PFSK-1 (cell line): ENCODE results near the gene S100A2.

Experiments used
- FOXP2 ChIP-seq: optimal IDR thresholded peaks from 2 replicates; pipeline ENCODE3; 2011; ENCODE audit warnings: borderline replicate concordance, control low read depth, inconsistent platforms; ENCODE audit not compliant: insufficient read depth; ENCODE audit errors: extremely low read length, extremely low read depth
- POLR2AphosphoS5 ChIP-seq: IDR thresholded peaks from 2 replicates; pipeline ENCODE4 v1.6.1; 2012; ENCODE audit warnings: low read depth, mild to moderate bottlenecking, control low read depth, low read length, moderate library complexity
- SIN3A ChIP-seq: IDR thresholded peaks from 2 replicates; pipeline ENCODE4 v1.6.1; 2012; ENCODE audit warnings: mild to moderate bottlenecking, low read length, moderate library complexity, borderline replicate concordance; ENCODE audit not compliant: insufficient read depth
- TAF1 ChIP-seq: IDR thresholded peaks from 2 replicates; pipeline ENCODE4 v1.6.1; 2012; ENCODE audit warnings: low read length, control low read depth, borderline replicate concordance; ENCODE audit not compliant: insufficient read depth
- TF ChIP-seq, protein P1 (sequence below), 2 experiments: IDR thresholded peaks; 2 replicates each; pipeline versions ENCODE4 v1.6.1 to v1.8.0; 2011 to 2012; ENCODE audit warnings: low read depth in 2 of 2, low read length in 2 of 2, control low read depth in 1 of 2, inconsistent platforms in 1 of 2, mild to moderate bottlenecking in 1 of 2, moderate library complexity in 1 of 2; ENCODE audit not compliant: insufficient read depth in 1 of 2

Gene S100A2

DNA sequence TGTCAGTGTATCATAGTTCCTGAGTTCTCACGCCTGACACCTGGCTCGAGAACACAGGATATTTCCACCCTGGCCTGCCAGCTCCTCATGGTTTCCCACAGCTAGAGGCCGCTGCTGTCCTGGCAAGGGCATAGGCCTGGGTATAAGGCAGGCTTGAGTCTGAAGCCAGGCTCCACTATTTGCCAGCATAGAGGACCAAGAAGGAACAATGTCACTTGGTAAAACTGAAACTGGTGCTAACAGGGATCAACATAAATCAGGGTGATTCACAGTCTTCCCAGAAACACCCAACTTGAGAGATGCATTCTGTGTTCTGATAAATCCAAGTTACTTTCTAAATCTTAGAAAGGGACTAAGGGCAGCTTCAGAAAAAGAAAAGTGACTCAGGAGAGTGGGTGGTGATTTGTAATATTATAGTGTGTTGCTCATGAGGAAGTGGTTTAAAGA lies 6.9 kb upstream of the S100A2 start:
- no peak; the same call in 1 of the 2 replicates for TF ChIP-seq TAF1
- TF ChIP-seq FOXP2 = no peak

DNA sequence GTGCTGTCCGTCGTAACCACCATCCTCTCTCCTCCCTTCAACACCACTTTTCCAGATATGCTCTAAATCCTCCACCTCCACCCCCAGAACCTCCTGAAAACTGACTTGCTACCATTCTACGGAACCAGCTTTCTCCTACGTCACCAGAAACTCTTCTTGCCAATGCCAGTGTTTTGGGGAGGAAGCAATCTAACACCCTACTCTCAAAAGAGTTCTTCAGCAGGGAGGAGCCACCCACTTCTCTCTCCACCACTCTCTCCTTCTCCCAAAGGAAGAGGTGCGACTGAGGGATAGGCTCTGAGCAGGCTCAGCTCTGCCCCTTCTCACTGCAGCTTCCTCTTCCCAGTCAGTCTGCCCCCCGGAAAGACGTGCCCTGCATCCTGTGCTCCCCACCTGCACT lies 6.1 kb upstream of the S100A2 start:
- TF ChIP-seq, protein P1, sequence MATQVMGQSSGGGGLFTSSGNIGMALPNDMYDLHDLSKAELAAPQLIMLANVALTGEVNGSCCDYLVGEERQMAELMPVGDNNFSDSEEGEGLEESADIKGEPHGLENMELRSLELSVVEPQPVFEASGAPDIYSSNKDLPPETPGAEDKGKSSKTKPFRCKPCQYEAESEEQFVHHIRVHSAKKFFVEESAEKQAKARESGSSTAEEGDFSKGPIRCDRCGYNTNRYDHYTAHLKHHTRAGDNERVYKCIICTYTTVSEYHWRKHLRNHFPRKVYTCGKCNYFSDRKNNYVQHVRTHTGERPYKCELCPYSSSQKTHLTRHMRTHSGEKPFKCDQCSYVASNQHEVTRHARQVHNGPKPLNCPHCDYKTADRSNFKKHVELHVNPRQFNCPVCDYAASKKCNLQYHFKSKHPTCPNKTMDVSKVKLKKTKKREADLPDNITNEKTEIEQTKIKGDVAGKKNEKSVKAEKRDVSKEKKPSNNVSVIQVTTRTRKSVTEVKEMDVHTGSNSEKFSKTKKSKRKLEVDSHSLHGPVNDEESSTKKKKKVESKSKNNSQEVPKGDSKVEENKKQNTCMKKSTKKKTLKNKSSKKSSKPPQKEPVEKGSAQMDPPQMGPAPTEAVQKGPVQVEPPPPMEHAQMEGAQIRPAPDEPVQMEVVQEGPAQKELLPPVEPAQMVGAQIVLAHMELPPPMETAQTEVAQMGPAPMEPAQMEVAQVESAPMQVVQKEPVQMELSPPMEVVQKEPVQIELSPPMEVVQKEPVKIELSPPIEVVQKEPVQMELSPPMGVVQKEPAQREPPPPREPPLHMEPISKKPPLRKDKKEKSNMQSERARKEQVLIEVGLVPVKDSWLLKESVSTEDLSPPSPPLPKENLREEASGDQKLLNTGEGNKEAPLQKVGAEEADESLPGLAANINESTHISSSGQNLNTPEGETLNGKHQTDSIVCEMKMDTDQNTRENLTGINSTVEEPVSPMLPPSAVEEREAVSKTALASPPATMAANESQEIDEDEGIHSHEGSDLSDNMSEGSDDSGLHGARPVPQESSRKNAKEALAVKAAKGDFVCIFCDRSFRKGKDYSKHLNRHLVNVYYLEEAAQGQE (IDR thresholded peaks at IDR 0.05; ENCODE audit: insufficient read depth in 1 of 2, low read depth in 2 of 2, low read length in 2 of 2) = no peak
- TF ChIP-seq FOXP2 (no peak), SIN3A (no peak), TAF1 (no peak), POLR2AphosphoS5 (no peak)

DNA sequence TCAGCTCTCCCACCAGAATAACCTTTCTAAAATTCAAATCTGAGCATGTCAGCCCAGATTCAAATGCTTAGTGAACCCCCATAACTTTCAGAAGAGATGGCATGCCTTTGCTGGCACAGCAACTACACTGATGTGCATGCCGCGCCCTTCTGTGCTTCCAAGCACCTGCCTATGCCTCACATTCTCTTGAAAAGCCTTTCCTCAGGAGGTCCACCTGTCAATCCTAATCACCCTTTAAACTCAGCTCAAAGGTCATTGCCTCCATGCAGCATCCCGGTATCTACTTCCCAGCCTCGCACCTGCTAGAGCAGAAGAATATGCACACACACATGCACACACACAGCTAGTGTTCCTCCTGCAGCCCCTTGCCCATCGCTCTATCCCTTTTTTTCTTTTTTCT lies 5.2 kb upstream of the S100A2 start:
- TF ChIP-seq POLR2AphosphoS5 = no peak
- TF ChIP-seq SIN3A = no peak
- no peak for TF ChIP-seq TAF1
- TF ChIP-seq, protein P1 (IDR thresholded peaks at IDR 0.05; ENCODE audit: insufficient read depth in 1 of 2, low read depth in 2 of 2, low read length in 2 of 2) = no peak
- TF ChIP-seq FOXP2 = no peak

DNA sequence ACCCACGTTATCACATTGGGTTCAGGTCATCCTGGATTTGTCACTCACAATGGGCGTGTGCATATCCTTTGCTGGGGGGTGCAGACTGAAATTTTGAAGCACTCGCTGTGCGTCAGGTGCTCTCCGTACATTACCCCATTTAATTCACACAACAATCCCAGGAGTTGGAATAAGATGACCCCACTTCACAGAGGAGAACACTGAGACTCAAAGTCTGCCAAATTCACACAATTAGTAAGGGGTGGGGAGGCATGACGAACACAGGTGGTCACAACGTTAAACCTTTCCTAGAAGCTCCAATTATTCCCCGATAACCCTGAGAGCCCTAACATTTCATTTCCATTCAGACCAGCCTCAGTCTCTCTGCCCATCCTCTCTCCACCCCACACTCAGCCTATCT lies 3.8 kb upstream of the S100A2 start:
- TF ChIP-seq TAF1 (no peak), SIN3A (no peak)
- TF ChIP-seq, protein P1 (IDR thresholded peaks at IDR 0.05; ENCODE audit: insufficient read depth in 1 of 2, low read depth in 2 of 2, low read length in 2 of 2) = no peak

DNA sequence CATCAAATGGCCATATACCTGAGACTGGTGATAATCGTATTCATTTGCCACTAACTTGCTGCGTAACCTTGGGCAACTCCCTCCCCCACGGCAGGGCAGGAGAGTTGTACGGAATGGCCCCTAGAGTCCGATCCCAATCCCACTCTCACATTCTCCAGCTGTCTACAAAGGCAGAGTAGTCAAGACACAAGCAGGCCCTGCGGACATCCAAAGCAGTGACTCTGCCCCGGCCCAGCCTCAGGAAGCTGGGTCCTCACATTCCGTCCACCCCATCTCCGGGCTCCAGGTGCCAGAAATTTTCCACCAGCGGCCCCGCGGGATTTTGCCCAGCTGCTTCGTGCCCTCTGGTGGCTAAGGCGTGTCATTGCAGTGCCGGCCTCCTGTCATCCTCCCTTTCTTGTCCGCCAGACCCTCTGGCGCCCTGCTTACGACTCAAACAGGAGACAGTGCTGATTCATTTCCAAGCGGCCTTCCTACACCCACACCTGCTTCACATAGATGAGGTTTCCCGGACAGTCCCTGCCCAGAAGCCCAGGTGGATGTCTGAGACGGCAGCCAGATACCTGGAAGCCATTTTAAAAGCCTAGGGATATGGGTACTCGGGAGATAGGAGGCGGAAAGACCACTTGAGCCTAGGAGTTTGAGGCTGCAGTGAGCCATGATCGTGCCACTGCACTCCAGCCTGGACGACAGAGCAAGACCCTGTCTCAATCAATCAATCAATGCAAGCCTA lies 2.9 kb upstream of the S100A2 start:
- TF ChIP-seq SIN3A = no peak
- TF ChIP-seq TAF1 = no peak
- TF ChIP-seq, protein P1 (IDR thresholded peaks at IDR 0.05; ENCODE audit: insufficient read depth in 1 of 2, low read depth in 2 of 2, low read length in 2 of 2) = no peak
- no peak for TF ChIP-seq FOXP2
- no peak for TF ChIP-seq POLR2AphosphoS5
